GM21381 (cell line): ENCODE measurements around the gene AMDHD1.

Source experiments
- ATAC-seq: cut with Tn5 transposase; IDR thresholded peaks from one replicate; pipeline ENCODE4 v1.9.1; 2021; ENCODE audit warnings: mild to moderate bottlenecking, moderate library complexity; ENCODE audit not compliant: unreplicated experiment

AMDHD1 gene

GRCh38 chr12:95995238-95996031, 52.3 kb downstream of the AMDHD1 start:
- ATAC-seq, result no peak

- ATAC-seq, result no peak
Observed at GRCh38 chr12:95996034-95996658, 53.0 kb downstream of the AMDHD1 start, which contains the start of gene HAL. Gene HAL, minus strand, starts transcription at chr12:95996344. Its CDS starts 434 bp downstream, at chr12:95995910.

- no peak for ATAC-seq
Observed at GRCh38 chr12:95997276-95997675, 54.1 kb downstream of the AMDHD1 start.

GRCh38 chr12:95997911-95998510, 54.9 kb downstream of the AMDHD1 start:
- no peak for ATAC-seq

GRCh38 chr12:95998611-95999286, 55.6 kb downstream of the AMDHD1 start:
- ATAC-seq, result peak; percentile 88

GRCh38 chr12:95999484-95999883, 56.4 kb downstream of the AMDHD1 start:
- ATAC-seq, result no peak

- ATAC-seq, result no peak
Observed at GRCh38 chr12:96000858-96001257, 57.7 kb downstream of the AMDHD1 start.

- ATAC-seq, result no peak
Observed at GRCh38 chr12:96006727-96007126, 63.6 kb downstream of the AMDHD1 start.

- no peak for ATAC-seq
Observed at GRCh38 chr12:96007729-96008128, 64.6 kb downstream of the AMDHD1 start.

- ATAC-seq, result no peak
Observed at GRCh38 chr12:96014943-96015599, 71.9 kb downstream of the AMDHD1 start.

- ATAC-seq, result no peak
Observed at GRCh38 chr12:96015672-96016071, 72.5 kb downstream of the AMDHD1 start.
